DND-41 (cell line): ENCODE data around the gene NPB.

Experiments used
- ATAC-seq: fragments of 200-7000 bp; cut with Tn5 transposase; 3 replicates; pipeline ENCODE4 v1.9.1; 2021; ENCODE audit warnings: low read depth; ENCODE audit not compliant: insufficient read depth
- DNase-seq: peaks from one replicate; pipeline ENCODE4 v3.0.0-alpha.2; 2020
- H2AFZ ChIP-seq: 2 replicates; pipeline ENCODE4 v1.6.0; 2012; ENCODE audit warnings: low read depth, low read length
- H3K27ac ChIP-seq: 2 replicates; pipeline ENCODE4 v1.5.1; 2012; ENCODE audit warnings: low read length, inconsistent platforms
- H3K27me3 ChIP-seq: fragments of 200-600 bp; sonication (generic); 2 replicates; pipeline ENCODE4 v1.6.0; 2012; ENCODE audit warnings: low read length, mild to moderate bottlenecking, inconsistent platforms; ENCODE audit not compliant: insufficient read depth, poor library complexity
- H3K36me3 ChIP-seq: 2 replicates; pipeline ENCODE4 v1.5.1; 2012; ENCODE audit warnings: low read length, inconsistent platforms; ENCODE audit not compliant: insufficient read depth
- H3K4me1 ChIP-seq: 2 replicates; pipeline ENCODE4 v1.5.1; 2012; ENCODE audit warnings: mild to moderate bottlenecking, low read length; ENCODE audit not compliant: insufficient read depth
- H3K4me2 ChIP-seq: 2 replicates; pipeline ENCODE4 v1.6.0; 2012; ENCODE audit warnings: mild to moderate bottlenecking, moderate library complexity, low read length, inconsistent platforms; ENCODE audit not compliant: insufficient read depth
- H3K4me3 ChIP-seq, 2 experiments: fragments of 200-600 bp in 1 of 2; shearing (Covaris generic) in 1 of 2; 2 replicates each; pipeline ENCODE4 v1.5.1; 2012 to 2016; ENCODE audit warnings: inconsistent platforms in 2 of 2, low read length in 2 of 2, mild to moderate bottlenecking in 2 of 2, low read depth in 1 of 2, moderate library complexity in 1 of 2
- H3K79me2 ChIP-seq: 2 replicates; pipeline ENCODE4 v1.6.0; 2012; ENCODE audit warnings: low read length, inconsistent platforms; ENCODE audit not compliant: insufficient read depth
- H3K9ac ChIP-seq: 2 replicates; pipeline ENCODE4 v1.6.0; 2012; ENCODE audit warnings: low read depth, mild to moderate bottlenecking, inconsistent platforms, low read length, moderate library complexity
- H3K9me3 ChIP-seq: 2 replicates; pipeline ENCODE4 v1.5.1; 2012; ENCODE audit warnings: low read length, moderate library complexity, mild to moderate bottlenecking, inconsistent platforms; ENCODE audit not compliant: insufficient read depth, severe bottlenecking
- H4K20me1 ChIP-seq: 2 replicates; pipeline ENCODE4 v1.6.0; 2012; ENCODE audit warnings: low read length; ENCODE audit not compliant: insufficient read depth
- CTCF ChIP-seq: IDR thresholded peaks from 2 replicates; pipeline ENCODE4 v1.5.1; 2012; ENCODE audit warnings: borderline replicate concordance, low read length, moderate library complexity, mild to moderate bottlenecking; ENCODE audit not compliant: poor library complexity, severe bottlenecking; ENCODE audit errors: extremely low read depth
- EZH2 ChIP-seq: IDR thresholded peaks from 3 replicates; pipeline ENCODE4 v1.6.1; 2012; ENCODE audit warnings: borderline replicate concordance, low read depth, mild to moderate bottlenecking, moderate library complexity, low read length, inconsistent platforms; ENCODE audit not compliant: severe bottlenecking

Gene NPB

GRCh38 chr17:81930142-81931125 is 28.4 kb downstream of the NPB start:
- Histone ChIP-seq H3K27ac (no peak overlapping the region), H3K36me3 (no peaks in the 10 kb centered on the region; the same call in 1 of the 2 replicates), H3K79me2 (peaks cover 20% of the 10 kb centered on the region), H3K9ac (no peak overlapping the region), H4K20me1 (peaks cover 13% of the 10 kb centered on the region), H2AFZ (no peak overlapping the region), H3K4me2 (no peak overlapping the region), H3K4me3 (no peak overlapping the region), H3K9me3 (no peaks in the 10 kb centered on the region), H3K27me3 (no peaks in the 10 kb centered on the region), H3K4me1 (peaks cover 28% of the 10 kb centered on the region)
- ATAC-seq, result no peak
- no peak for DNase-seq
- TF ChIP-seq CTCF (no peak), EZH2 (no peak)

GRCh38 chr17:81931189-81931556 is 29.1 kb downstream of the NPB start:
- no peaks in the 10 kb centered on the region; the same call in 1 of the 2 replicates for H3K36me3 ChIP-seq
- DNase-seq (no peak), ATAC-seq (no peak)
- H3K79me2 ChIP-seq, result peaks cover 14% of the 10 kb centered on the region
- no peak overlapping the region for H3K27ac ChIP-seq
- no peak overlapping the region for H3K4me3 ChIP-seq
- TF ChIP-seq CTCF, result no peak
- TF ChIP-seq EZH2, result no peak
- H3K27me3 ChIP-seq, result no peaks in the 10 kb centered on the region
- H3K9me3 ChIP-seq, result no peaks in the 10 kb centered on the region
- H3K4me2 ChIP-seq, result no peak overlapping the region
- H2AFZ ChIP-seq, result no peak overlapping the region
- peaks cover 8% of the 10 kb centered on the region for H4K20me1 ChIP-seq
- H3K9ac ChIP-seq, result no peak overlapping the region
- H3K4me1 ChIP-seq, result peaks cover 22% of the 10 kb centered on the region

- H3K4me2 ChIP-seq, result no peak overlapping the region
- ATAC-seq, result no peak
These were observed 29.7 kb downstream of the NPB start for GRCh38 chr17:81931557-81932332.

More at GRCh38 chr17:81931557-81932332, 29.7 kb downstream of the NPB start:
- H3K79me2 ChIP-seq, result peaks cover 8% of the 10 kb centered on the region
- no peaks in the 10 kb centered on the region for H3K27me3 ChIP-seq
- H4K20me1 ChIP-seq, result peaks cover 2% of the 10 kb centered on the region; the same call in 1 of the 2 replicates
- no peak for DNase-seq
- H3K27ac ChIP-seq, result no peak overlapping the region
- peaks cover 16% of the 10 kb centered on the region for H3K4me1 ChIP-seq
- TF ChIP-seq EZH2, result no peak
- no peak for TF ChIP-seq CTCF
- no peaks in the 10 kb centered on the region; the same call in 1 of the 2 replicates for H3K36me3 ChIP-seq
- no peak overlapping the region for H3K9ac ChIP-seq
- H2AFZ ChIP-seq, result no peak overlapping the region
- no peak overlapping the region for H3K4me3 ChIP-seq
- H3K9me3 ChIP-seq, result no peaks in the 10 kb centered on the region
